ENCODE data around the gene TBC1D4.

The TBC1D4 gene

DNA sequence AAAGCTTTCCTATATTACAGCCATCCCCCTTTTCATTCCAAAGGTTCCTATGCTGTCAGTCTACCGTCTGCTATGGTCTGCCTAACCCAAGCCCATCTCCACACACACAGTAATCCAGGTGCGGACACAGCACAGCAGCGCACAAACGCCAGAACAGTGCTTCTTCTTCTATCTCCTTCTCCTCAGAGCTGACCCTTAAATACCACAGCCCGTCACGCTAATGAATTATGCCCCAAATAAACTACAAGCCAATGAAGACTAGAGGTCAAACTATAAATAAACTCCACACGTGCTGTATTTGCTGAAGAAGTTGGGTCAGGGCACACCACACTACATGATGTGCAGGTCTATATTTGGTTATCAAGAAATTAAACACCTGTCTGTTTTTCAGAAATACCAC is 71.8 kb downstream of the TBC1D4 start:
- no peaks in the 10 kb centered on the region for H3K9me2 ChIP-seq (replicated peaks; ENCODE audit: insufficient read depth, low read length)
- H3K4me1 ChIP-seq (ENCODE audit: low read length) = no peaks in the 10 kb centered on the region
- no peak overlapping the region for H3K4me3 ChIP-seq (ENCODE audit: low read length)
- no peak overlapping the region for H3K27ac ChIP-seq (ENCODE audit: low read length)
- H3K4me2 ChIP-seq (ENCODE audit: low read depth, low read length) = no peak overlapping the region
- no peaks in the 10 kb centered on the region for H3K36me3 ChIP-seq (replicated peaks; ENCODE audit: insufficient read depth, low read length)
- no peaks in the 10 kb centered on the region for H3K27me3 ChIP-seq (replicated peaks; ENCODE audit: insufficient read depth, low read length)
- no peaks in the 10 kb centered on the region for H3K79me2 ChIP-seq (ENCODE audit: low read length)
- no peaks in the 10 kb centered on the region for H3F3A ChIP-seq (ENCODE audit: insufficient read depth, low read length)
- no peak overlapping the region for H2AFZ ChIP-seq (ENCODE audit: low read length)
- H4K20me1 ChIP-seq (ENCODE audit: insufficient read depth, low read length) = no peaks in the 10 kb centered on the region
- H3K9me3 ChIP-seq (replicated peaks; ENCODE audit: insufficient read depth, low read length) = no peaks in the 10 kb centered on the region
- H3K9ac ChIP-seq (ENCODE audit: low read length) = no peak overlapping the region
- TF ChIP-seq EZH2phosphoT487 (IDR thresholded peaks at IDR 0.05; ENCODE audit: low read length) (no peak), EZH2 (optimal IDR thresholded peaks at IDR 0.05; ENCODE audit: low read depth, low read length) (no peak)
- TF ChIP-seq, protein P1, sequence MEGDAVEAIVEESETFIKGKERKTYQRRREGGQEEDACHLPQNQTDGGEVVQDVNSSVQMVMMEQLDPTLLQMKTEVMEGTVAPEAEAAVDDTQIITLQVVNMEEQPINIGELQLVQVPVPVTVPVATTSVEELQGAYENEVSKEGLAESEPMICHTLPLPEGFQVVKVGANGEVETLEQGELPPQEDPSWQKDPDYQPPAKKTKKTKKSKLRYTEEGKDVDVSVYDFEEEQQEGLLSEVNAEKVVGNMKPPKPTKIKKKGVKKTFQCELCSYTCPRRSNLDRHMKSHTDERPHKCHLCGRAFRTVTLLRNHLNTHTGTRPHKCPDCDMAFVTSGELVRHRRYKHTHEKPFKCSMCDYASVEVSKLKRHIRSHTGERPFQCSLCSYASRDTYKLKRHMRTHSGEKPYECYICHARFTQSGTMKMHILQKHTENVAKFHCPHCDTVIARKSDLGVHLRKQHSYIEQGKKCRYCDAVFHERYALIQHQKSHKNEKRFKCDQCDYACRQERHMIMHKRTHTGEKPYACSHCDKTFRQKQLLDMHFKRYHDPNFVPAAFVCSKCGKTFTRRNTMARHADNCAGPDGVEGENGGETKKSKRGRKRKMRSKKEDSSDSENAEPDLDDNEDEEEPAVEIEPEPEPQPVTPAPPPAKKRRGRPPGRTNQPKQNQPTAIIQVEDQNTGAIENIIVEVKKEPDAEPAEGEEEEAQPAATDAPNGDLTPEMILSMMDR (IDR thresholded peaks at IDR 0.05; ENCODE audit: low read length) = no peak
- no peak for DNase-seq

DNA sequence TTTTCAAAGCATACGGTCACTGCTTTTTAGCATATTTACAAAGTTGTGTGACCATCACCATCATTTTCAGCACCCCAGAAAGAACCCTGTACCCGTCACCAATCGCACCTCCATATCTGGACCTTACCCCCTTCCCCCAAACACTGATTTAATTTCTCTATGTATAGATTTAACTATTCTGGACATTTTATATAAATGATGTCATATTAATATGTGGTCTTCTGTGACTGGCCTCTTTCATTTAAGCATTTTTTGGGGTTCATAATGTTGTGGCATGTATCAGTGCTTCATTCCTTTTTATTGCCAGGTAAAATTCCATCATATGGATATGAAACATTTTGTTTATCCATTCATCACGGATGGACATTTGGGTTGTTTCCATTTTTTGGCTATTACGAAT is 74.0 kb downstream of the TBC1D4 start:
- Histone ChIP-seq H3K9me3 (replicated peaks; ENCODE audit: insufficient read depth, low read length) (no peaks in the 10 kb centered on the region), H3K4me2 (ENCODE audit: low read depth, low read length) (no peak overlapping the region), H3K9ac (ENCODE audit: low read length) (no peak overlapping the region), H2AFZ (ENCODE audit: low read length) (no peak overlapping the region), H4K20me1 (ENCODE audit: insufficient read depth, low read length) (no peaks in the 10 kb centered on the region), H3K27ac (ENCODE audit: low read length) (no peak overlapping the region), H3K4me1 (ENCODE audit: low read length) (no peaks in the 10 kb centered on the region), H3K36me3 (replicated peaks; ENCODE audit: insufficient read depth, low read length) (no peaks in the 10 kb centered on the region), H3K9me2 (replicated peaks; ENCODE audit: insufficient read depth, low read length) (no peaks in the 10 kb centered on the region), H3F3A (ENCODE audit: insufficient read depth, low read length) (no peaks in the 10 kb centered on the region), H3K79me2 (ENCODE audit: low read length) (no peaks in the 10 kb centered on the region), H3K27me3 (replicated peaks; ENCODE audit: insufficient read depth, low read length) (no peaks in the 10 kb centered on the region), H3K4me3 (ENCODE audit: low read length) (no peak overlapping the region)
- TF ChIP-seq, protein P1 (IDR thresholded peaks at IDR 0.05; ENCODE audit: low read length) = no peak
- no peak for DNase-seq

DNA sequence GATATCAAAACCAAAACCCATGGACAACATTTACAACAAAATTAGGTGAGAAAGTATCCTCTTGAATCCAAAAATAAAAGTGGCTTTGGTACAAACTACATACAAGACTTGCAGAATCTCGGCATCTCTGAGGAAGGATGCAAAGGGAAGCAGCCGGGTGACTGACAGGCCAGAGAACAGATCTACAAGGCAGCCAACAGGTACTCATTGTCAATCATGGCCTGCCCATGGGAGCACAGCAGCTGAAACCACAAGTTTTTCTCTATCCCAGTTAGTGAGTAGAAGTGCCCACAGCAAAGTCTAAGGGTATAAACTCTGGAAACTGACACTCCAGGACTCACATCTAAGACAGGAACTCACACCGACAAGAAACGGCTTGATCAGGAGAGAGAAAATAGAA is 74.5 kb downstream of the TBC1D4 start:
- Histone ChIP-seq H3K9ac (ENCODE audit: low read length) (no peak overlapping the region), H3F3A (ENCODE audit: insufficient read depth, low read length) (no peaks in the 10 kb centered on the region), H3K9me3 (replicated peaks; ENCODE audit: insufficient read depth, low read length) (no peaks in the 10 kb centered on the region), H3K4me3 (ENCODE audit: low read length) (no peak overlapping the region), H3K4me1 (ENCODE audit: low read length) (no peaks in the 10 kb centered on the region), H3K79me2 (ENCODE audit: low read length) (no peaks in the 10 kb centered on the region), H3K4me2 (ENCODE audit: low read depth, low read length) (no peak overlapping the region), H3K27me3 (replicated peaks; ENCODE audit: insufficient read depth, low read length) (no peaks in the 10 kb centered on the region), H3K36me3 (replicated peaks; ENCODE audit: insufficient read depth, low read length) (no peaks in the 10 kb centered on the region), H2AFZ (ENCODE audit: low read length) (no peak overlapping the region), H3K9me2 (replicated peaks; ENCODE audit: insufficient read depth, low read length) (no peaks in the 10 kb centered on the region), H4K20me1 (ENCODE audit: insufficient read depth, low read length) (no peaks in the 10 kb centered on the region), H3K27ac (ENCODE audit: low read length) (no peak overlapping the region)
- no peak for DNase-seq
- TF ChIP-seq EZH2 (optimal IDR thresholded peaks at IDR 0.05; ENCODE audit: low read depth, low read length) = no peak
- TF ChIP-seq, protein P1 (IDR thresholded peaks at IDR 0.05; ENCODE audit: low read length) = no peak
